Measurements from ENCODE around the gene PHLDB2.

The PHLDB2 gene

DNA sequence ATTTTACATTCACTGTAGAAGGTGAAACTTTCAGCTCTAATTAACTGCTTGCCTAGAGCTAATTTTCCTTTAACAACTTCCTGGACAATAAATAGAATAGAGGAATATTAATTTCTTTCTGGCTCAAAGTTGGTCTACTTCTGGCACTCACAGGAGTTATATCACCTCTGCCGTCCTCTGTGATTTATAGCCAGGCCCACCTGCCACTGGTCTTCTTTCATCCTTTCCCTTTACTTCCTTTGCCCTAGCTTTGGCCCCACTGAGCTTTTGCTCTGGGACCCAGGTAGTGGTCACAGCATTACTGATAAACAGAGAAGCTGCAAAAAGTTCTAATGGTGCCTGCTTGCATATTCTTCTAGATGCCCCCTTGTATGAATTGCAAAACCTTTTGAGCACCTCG lies 70.4 kb downstream of the PHLDB2 start:
- DNase-seq, result no peak

DNA sequence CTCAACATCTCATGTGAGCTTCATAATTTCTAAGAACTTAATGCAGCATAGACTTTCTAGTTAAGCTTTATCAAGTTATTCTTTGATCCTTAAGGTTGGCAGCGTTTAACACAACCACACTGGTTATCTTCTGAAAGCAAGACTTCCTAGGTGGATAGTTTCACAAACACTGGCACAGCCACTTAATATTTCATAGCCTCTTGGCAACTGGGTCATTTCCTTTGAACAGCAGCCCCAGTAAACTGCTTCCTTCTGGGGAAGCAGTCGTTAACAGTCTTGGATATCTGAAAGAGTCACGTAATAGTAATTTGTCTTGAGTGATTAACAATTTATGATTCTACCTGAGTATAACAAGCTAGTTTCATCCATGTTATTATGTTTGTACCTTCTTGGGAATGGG lies 73.9 kb downstream of the PHLDB2 start:
- DNase-seq, result no peak

DNA sequence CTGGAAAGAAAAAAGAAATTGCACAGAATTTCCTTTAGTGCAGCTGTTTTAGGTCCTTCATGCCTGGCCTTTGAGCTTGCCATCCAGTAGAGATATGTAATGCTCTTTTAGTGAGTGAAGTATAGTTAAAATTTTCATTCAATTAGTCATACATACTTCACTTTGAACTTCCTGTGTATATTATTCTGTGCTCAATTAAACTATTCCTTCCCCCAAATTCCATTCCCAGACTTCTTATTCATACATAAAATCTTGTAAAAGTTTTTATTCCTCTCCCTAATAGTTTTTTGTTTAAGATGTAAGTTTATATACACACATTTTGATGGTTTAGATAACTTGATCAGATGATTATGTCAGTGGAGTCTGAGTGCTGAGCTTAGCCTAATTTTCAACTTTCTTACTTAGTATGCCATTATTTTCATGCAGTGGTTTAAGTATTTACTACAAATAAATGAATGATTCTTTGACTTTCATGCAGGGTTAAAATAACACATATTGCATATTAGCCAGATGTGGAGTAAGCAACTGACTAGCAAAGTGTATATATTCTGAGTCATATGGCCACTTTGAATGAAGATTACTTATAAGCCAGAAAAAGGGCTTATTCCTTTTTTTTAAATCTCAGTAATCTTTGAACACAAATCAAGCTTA lies 77.3 kb downstream of the PHLDB2 start:
- no peak for DNase-seq

DNA sequence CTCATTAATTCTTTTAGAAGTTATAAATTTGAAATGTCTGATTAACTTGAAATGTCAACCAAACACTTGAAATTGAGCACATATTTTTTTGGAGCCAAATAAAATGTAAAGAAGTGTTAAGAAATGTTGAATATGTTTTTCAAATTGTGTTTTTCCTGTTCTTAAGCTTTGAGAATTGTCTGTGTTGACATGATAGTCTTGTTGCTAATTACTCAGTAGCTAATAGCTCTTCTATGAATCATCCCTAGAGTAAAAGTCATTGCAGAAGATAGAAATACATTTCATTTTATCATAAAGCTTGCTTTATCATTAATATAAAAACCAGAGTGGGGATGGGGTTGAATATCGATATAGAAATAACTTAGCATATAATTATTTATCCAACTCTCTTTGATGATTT lies 77.9 kb downstream of the PHLDB2 start:
- no peak for DNase-seq

DNA sequence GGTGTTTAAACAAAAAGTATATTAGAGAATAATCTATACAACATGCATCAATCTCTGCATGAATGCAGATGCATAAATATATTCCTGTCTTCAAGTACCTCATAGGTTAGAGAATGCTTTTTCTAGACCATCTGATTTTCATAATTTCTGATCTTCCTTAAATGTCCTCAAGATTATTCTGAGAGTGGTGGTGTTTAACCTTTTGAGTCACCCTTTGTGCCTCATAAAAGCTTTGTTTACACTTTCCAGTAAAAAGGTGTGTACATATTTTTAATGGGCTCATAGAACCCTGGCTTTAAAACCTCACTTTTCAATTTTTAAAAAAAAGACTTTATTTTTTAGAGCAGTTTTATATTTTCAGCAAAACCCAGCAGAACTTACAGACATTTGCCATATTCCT lies 78.8 kb downstream of the PHLDB2 start:
- DNase-seq, result no peak

DNA sequence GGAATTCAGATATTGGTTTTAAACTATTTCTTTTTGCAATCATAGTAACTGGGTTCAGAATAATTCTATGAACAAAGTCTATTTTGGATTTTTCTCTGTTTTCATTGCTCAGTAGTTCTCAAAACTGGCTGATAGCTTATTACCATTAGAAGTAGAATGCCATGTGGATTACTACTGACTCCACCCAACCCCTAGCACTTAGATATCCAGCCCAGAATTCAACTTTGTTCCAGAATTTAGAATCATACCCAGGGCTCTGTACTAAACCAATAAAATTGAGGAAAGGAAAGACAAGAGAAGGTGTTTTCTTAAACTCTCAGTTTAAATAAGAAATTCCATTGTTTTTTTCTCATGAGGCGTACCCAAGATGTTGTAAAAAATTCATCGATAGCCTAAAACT lies 80.8 kb downstream of the PHLDB2 start:
- no peak for DNase-seq

DNA sequence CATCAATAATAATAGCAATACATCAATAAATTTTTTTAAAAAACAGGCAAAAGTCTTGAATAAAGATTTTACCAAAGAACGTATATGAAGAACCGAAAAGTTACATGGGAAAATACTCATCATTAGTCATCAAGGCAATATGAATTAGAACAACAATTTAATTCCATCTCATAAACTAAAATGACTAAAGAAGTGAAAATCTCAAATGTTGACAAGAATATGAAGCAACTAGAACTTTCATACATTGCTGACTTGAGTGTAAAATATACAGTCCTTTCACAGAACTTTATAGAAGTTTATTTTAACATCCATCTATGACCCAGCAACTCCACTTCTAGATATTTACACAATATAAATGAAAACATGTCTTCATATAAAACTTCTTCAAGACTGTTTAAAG lies 84.5 kb downstream of the PHLDB2 start:
- DNase-seq, result no peak

DNA sequence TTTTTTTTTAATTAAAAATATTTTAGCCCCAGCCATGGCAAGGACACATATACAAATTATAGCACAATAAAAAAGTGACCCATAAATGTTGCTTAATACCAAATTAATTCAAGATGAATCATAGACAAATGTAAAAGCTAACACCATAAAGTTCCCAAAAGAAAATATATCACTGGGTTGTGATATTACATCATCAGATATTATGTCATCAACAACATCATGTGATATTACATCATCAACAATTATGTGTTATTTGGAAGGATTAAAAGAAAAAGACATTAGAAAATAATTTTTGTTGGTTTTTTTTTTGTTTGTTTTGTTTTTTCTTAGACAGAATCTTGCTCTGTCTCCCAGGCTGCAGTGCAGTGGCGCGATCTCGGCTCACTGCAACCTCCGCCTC lies 85.3 kb downstream of the PHLDB2 start:
- no peak for DNase-seq

DNA sequence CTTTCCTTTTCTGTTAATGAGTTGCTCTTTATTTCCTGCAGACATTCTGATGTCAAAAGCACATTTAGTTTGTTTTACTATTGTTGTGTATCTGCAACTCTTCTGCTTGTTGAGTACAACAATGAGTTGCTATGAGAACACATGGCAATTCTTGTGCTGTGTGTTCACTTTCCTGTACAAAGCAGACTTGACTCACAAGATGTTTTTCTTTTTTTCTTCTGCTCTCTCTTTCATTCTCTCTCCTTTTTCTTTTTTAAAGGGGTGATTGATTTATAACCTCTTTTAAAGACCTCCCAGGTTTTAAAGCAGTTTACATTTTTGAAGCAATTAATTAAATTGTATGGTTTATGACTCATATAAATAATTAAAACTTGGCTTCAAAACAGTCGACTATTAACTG lies 88.2 kb downstream of the PHLDB2 start:
- DNase-seq, result no peak

DNA sequence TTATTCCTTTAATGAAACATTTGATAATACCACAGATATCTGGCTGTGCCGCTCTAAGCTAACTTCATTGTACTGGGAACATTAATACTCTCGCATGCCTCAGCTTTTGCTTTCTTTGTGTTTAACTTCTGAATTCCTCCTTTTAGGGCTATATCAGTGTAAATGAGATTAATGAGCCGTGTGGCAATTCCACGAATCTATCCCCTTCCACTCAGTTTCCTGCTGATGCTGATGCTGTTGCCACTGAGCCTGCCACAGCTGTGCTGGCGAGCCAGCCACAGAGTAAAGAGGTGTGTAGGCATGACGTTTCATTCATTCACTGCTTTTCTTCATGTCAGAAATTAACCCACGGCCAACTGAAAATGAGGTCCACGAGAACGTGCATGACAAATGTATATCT lies 89.7 kb downstream of the PHLDB2 start:
- DNase-seq, result no peak

DNA sequence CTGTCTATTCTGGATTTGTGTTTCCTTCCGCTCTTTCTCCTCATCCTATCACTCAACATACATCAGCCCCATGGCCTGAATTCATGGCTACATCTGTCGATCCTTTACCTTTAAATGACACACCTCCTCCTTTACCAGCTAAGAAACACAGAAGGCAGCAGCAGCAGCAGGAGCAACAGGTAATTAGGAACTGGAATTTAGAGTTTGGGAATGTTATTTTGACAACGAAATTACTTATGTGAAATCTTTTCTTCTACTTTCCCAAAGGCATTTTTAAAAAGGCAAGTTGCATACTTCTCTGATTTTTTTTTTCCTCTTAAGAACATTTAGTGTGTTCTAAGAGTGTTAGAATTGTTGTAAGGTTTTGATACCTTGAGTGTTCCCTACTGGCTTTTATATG lies 90.6 kb downstream of the PHLDB2 start:
- DNase-seq, result no peak

DNA sequence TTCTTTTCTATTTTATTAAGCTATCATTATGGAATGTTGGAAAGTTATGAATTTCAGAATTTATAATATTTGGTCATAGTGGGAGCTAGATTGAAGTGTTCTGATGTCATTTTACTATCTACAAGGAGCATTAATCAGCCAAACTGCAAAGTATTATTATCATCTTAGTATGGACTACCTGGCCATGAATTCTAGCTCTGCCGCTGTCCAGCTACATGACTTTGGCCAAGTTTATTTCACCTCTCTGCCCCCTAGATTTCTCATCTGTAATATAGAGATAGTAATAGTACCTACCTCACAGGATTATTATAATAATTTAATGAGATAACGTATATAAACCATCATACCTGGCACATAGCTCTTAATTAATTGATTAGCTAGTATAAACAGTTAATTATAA lies 92.0 kb downstream of the PHLDB2 start:
- no peak for DNase-seq

DNA sequence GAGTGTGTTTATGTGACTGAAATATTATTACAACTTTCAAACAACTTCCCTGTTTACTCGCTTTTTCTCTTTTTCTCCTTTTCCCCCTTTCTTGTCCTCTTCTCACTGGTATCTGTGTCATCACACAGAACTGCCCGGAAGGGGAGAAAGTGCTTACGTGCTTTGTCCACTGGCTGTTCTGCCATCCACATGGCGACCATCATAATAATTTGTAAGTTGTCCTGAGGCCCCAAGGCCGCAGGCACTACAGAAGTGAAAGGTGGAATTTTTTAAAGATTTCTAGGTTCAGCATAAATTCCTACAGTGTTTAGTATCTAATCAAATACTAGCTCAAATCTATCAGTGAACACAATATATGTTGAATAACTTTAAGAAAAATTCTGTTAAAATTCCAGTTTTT lies 93.0 kb downstream of the PHLDB2 start:
- no peak for DNase-seq

DNA sequence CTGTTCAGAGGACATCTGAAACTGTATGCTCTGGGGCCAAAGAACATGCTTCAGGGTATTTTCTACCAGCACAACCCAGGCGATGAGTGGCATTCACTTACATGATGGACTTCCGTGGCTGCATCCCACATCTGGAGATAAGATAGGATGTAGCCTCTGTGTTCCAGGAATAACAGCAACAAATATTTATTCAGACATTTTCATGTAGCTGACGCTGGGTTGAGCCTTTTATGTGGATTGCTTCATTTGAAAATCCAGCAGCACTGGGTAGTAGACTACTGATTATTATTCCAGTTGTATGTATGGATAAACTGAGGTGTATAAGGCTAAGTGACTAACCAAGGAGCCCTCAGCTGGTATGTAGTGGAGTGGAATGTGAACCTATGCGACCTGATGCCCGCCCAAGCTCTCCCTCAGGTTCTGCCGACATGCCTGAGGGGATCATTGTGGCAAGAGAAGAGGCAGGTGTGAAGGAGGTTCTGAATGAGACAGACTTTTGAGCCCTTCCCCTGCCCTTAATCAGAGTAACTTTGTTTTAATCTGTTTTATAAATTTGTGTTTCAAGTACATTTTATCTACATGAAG lies 93.9 kb downstream of the PHLDB2 start:
- no peak for DNase-seq

DNA sequence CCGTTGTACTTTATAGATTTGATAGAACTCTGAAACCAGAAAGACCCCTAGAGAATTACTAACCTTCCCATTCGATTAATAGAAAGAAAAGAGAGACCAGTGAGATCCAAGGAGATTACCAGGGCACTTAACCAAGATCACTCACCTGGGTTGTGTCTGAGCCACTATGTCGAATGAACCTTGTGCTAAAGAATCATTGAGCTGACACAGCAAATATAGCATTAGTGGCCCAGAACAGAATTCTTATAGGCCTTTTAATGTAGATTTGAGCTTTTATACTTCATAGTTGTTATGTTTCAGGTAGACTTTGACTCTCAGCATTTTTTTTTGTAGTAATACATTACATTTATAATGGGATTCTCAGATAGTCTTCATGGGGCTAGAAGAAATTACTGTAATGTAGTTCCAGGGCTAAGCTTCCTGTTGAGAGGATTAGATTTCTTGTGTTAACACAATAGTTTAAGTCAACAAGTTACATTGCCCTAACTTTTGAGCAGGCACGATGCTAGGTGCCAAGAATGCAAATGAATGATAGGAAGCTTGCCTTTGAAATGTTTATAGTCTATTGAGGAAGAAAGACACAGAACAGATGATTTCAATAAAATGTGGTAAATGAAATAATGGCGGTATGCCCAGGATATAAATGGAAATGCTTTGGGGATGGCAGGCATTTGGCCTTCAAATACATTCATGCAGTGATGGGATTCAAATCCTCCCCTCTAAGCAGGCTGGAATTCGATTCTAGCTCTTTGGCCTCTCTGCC lies 95.3 kb downstream of the PHLDB2 start:
- no peak for DNase-seq

DNA sequence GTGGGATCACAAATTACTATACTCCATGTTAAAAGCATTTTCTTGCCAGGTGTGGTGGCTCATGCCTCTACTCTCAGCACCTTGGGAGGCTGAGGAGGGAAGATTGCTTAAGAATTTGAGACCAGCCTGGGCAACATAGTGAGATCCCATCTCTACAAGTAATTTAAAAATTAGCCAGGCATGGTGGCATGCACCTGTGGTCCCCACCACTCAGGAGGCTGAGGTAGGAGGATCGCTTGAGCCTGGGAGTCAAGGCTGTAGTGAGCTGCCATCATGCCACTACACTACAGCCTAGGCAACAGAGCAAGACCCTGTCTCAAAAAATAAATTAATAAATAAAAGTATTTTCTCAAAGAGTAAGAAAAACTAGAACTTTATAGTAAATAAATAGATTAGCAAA lies 96.8 kb downstream of the PHLDB2 start:
- DNase-seq, result no peak

DNA sequence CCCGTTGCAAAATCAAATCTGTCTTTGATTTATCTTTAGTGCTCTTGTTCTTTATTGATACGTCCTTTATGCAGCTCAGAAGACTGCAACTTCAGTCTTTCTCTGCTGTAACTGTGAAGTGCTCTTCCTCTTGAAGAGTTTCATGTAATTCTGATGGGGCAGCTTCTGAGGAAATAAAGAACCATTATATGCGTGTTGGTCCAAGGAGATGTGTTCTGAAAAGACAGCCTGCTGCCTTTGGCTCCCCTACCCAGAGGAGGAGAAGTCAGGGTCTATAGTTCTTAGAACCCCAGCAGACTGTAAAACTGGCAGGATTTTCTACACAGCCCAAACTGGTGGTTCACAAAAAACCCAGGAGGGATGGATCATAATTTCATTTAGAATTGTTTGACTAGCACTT lies 97.4 kb downstream of the PHLDB2 start:
- DNase-seq, result no peak

DNA sequence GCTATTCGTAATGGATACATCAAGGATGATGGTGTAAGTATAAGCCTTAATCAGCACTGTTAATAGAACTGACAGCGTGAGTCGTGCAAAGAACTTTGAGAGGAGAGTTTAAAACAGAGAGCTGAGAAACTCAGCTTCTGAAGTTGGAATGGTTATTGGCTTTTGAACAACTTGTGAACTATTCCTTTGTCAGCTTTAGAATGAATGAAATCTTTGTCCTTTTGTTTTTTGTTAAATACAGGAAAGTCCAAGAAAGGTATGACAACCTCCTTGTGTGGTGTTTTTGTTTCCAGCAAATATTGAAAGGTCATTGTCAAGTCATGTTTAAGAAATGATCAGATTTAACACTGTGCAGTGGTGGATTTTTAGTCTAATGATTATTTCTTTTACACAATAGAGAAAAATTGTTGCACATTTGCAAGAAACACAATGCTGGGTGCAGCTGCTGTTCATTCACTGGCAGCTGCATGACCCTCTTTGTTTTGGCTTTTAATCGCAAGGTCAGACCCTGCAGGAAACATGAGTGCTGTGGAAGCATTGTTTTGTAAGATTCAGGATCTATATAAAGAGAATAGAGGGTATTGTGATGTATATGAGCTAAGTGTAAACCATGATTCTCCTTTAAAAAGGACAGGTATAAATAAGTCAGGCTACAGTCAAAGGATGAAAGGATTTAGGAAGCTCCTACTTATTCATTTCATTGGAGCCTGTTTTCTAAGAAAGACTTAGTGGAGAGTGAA lies 98.1 kb downstream of the PHLDB2 start:
- DNase-seq, result no peak

DNA sequence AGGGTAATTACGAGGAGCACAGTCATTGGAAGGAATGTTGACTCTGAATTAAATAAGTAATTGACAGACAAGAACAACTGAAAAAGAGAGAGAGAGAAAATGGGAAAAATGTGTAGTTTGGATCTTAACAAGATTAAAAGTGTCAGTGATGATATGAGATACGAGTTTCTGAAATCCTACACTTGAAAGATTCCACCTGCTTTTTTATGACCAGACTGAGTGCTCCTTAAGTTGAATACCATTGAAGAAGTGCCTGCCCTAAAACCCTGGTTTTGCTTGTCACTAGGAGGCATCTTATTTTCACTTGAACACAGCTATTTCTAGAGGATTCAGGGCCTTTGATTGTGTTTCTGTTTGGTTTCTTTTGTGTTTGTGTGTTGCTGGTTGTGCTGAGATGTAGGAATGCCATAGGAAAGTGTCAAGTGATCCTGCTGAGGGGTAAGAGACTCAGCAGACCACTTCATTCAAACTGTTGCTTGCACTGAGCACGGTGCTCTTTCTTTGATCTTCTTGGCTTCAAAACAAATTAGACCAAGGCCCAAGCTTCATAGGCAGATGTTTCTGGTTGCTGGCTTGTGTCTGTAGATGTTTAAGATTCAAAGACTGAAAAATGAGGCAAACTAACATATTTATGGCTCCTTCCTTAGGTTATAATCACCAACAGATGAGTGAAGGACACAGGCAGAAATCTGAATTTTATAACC lies 102.5 kb downstream of the PHLDB2 start:
- DNase-seq, result no peak

DNA sequence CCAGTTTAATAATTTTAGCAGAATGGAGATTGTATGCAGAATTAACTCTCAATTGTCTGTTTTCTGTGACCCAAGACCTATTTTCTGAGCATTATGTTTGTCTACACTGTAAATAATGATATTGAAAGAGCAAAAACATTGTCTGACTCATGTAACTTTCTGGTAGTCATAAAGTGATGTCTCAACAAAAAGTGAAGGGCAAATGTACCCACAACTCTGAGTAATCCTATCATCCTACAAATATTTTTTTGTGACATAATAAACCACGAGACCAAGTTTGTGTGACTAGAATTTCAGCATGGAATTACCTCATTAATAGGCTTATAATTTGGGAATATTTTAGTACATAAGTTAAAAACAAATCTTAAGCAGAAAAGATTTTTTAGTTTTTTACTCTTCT lies 104.4 kb downstream of the PHLDB2 start:
- DNase-seq, result no peak

DNA sequence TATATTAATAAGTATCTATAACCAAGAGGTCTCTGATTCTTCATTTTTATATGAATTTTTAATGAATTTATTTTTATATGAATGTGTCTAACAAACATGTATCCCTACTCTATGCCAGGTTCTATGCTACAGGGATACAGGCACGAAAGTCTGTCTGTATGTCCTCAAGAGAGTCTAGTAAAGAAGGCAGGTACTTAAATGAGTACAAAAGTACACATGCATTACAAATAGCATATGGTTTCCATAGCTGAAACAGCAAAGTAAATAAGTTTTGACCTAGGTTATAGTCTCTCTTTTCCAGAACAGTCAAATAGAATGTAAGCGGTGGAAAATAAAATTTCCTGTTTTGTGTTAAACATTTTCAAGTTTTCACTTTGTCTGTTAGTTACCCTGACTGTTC lies 106.4 kb downstream of the PHLDB2 start:
- no peak for DNase-seq

DNA sequence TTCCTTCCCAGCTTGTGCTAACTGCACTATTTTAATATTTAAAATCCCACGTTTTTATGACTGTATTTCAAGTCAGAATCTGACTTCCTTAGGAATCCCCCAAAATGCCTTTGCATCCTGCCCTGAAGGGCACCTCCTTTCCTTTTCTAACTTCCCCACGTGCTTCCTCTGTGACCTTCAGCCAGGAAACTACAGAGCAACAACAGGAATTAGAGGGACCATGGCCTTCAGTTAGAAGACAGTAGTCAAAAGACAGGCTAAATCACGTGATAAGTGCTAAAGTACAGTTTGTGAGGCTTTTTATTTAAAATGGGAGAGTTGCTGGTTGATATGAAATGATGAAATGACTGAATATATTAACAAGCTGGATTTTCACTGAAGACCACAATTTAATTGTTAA lies 108.0 kb downstream of the PHLDB2 start:
- no peak for DNase-seq

DNA sequence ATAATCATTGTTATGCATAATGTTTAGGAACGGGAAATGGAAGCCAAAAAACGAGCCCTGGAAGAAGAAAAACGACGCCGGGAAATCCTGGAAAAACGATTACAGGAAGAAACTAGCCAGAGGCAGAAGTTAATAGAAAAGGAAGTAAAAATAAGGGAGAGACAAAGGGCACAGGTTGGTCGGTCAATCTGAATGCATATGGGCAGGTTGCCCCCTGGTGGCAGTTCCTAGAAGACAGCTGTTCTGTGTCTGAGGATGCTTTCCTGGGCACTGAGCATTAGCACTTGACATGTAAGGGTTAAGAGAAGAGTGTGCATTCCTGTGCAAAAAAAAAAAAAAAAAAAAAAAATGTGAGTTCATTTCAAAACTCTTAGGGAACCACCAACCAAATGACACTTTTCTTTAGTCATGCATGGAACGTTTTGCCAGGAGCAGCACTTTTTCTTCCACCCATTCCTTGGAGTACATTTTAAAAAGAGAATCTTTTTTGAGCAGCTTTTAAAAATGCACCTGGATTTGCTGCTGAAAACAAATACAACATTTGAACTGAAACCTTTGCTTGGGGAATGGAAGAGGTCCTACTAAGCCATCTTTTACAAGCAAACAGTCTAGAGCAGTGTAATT lies 108.7 kb downstream of the PHLDB2 start:
- DNase-seq, result no peak
